ENCODE results near the gene MAPK4.

The MAPK4 gene

GRCh38 chr18:50726960-50727589 is 167.2 kb downstream of the MAPK4 start:
- DNase-seq: no peak

DNA sequence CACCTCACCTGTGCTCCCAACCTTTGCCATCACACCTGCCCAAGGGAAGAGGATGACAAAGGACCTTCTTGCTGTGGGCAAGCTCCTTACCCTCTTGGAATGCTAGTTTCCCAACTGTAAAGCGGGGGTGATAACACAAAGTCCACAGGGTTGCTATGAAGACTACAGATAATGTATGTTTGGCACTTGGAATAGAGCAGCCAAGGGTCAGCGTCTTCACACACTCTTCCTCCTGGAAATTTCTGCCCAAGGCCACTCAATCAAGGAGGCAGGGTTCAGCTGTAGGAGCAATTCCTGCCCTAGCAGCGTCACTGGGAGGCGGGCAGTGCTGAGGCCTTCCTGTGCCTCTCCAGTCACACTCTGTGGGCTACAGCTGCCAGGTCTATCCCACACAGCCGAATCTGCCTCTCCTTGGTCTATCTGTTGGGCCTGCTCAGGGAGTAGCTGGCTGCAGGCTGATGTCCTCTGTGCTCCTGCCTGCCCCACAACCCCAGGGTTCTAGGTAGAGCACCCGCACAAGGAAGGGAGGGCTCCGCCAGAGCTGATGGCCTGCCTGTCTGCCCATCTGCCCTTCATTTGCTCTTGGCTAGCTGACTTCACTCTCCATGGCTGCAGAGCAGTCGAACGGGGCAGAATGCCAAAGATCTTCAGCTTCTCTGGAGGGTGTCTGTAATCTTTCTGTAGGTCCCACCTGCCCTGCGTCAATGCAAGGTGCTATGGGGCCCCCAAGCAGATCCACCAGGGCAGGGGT is 168.0 kb downstream of the MAPK4 start:
- DNase-seq: no peak

GRCh38 chr18:50729376-50729775 is 169.5 kb downstream of the MAPK4 start:
- no peak for DNase-seq

- DNase-seq: no peak
These were observed 170.1 kb downstream of the MAPK4 start for GRCh38 chr18:50729986-50730385.

DNA sequence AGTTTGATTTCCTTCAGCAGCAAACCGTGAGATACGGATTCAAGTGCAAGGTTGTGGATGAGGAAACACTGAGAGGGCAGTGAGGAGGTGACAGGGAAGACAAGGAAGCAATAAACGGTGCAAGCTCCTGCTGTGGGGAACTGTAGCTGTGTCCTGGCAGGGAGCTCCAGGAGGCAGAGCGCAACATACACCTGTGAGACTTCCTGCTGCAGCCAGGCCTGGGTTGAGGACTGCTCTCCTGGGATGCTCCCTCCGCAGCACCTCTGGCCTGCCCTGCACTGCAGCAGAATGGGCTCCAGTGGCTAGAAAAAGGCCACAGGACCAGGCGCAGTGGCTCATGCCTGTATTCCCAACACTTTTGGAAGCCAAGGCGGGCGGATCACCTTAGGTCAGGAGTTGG is 174.5 kb downstream of the MAPK4 start:
- DNase-seq: no peak

DNA sequence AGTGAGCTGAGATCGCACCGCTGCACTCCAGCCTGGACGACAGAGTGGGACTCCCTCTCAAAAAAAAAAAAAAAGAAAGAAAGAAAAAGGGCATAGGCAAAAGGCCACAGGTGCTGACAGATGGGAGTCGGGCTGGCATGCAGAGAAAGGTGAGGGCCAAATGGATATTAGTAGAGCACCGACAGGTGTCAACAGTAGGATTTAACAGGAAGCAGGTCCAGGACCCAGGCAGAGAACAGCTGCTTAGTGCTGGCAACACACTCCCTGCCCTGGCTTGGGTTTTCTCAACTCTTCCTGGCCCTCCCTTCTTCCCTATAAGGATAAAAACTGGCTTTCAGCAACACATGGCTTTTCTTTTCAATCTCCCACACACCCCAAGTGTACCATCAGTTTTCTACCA is 175.0 kb downstream of the MAPK4 start:
- DNase-seq: no peak

DNA sequence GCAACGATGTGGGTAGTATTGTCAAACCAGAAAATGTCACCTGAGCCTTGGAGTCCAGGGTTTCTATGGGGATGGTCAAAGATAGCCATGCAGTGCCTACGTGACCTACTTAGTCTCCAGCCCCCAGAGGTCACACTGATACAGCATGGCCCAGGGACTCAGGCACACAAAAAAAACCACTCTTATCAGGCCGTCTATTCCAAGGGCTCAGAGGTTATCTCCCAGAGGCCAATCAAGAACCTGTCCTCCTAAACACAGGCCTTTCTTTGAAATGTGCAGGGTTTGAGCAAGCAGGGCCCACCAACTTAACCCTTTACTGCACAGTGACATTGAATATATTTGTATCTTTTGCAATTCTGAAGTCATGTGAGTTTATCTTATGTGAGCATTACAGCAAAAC is 177.2 kb downstream of the MAPK4 start:
- DNase-seq: no peak

DNA sequence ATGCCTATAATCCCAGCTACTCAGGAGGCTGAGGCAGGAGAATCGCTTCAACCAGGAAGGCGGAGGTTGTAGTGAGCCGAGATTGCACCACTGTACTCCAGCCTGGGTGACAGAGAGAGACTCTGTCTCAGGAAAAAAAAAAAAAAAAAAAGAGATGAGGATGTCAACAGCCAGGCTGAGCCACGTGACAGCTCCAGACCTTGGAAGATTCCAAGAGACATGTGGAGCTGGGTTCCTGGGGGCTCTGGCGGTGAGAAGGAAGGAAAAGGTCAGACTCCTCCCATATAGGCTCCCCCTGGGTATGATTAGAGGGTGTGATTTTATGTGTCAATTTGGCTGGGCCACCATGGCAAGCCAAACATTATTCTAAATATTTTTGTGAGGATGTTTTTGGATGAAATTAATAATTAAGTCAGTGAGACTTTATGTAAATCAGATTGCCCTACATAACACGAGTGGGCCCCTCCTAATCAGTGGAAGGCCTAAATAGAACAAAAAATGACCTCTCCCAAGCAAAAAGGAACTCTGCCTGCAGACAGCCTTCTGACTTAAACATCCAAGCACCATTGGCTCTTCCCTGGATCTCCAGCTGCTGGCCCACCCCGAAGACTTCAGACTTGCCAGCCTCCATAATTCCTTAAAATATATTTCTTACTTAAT is 178.3 kb downstream of the MAPK4 start:
- DNase-seq: no peak

- no peak for DNase-seq
These were observed 183.1 kb downstream of the MAPK4 start for GRCh38 chr18:50742952-50743351.

- no peak for DNase-seq
These were observed 184.4 kb downstream of the MAPK4 start for GRCh38 chr18:50744253-50744652.

DNA sequence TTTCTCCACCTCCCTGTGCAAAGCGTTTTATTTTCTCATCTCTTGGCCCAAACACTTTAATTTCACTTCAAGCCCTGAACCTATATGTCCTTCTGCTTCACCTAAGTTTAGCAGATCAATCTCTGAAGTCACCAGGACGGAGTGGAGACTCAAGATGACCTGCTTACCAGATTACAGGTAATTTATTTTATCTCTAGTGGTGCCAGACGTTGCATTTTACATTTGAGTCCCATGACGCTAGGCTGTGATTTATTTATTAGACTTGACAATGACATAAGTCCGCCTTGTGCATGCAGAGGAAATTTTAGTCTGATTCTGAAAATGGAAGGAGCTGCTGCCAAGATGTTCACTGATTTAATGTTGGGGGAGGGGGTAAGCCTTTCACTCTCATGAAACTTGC is 186.1 kb downstream of the MAPK4 start:
- DNase-seq: no peak

GRCh38 chr18:50747849-50748242 is 188.0 kb downstream of the MAPK4 start:
- DNase-seq: no peak

DNA sequence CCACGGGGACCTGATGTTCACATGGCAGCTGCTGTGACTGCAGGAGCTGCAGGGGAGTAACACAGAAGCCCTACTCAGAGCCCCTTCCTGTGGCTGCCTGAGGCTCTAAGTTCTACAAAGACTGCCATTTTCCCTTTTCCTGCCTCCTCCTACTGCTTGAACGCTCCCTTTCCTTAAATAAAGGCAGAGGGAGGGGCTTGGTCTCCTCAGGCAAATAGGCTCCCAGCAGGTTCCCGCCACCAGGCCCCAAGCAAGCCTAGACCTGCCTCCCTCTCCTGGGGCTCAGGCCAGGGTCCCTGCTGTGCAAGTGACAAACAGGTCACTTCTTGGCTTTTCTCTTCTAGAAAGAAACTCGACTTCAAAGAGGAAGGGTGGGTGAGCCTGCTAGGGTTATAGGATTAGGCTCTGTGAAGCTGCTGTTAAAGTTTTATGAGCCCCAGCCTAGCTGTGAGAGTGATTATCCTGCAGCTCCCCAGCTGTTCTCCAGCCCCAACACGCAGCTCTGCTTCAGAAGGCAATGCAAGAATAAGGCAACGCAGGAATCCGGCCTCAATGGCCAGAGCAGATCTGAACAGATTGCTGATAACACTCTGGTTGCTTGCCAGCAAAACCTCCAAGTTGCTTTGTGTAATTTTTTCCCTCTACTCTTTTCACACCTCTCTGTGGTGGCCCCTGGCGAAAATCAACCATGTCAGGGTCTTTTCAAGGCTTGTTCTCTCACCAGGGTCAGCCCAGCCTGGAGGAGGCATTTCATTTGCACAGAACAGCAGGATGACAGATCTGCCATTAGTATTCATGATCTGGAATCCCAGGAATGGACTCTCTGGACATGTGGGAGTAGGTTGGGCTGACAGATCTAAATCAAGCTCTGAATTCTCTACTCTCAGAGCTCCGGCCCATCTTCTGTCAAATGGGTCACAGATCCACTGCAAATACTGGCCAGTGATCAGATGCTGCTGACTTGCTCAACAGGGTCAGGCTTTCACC is 188.6 kb downstream of the MAPK4 start:
- no peak for DNase-seq

DNA sequence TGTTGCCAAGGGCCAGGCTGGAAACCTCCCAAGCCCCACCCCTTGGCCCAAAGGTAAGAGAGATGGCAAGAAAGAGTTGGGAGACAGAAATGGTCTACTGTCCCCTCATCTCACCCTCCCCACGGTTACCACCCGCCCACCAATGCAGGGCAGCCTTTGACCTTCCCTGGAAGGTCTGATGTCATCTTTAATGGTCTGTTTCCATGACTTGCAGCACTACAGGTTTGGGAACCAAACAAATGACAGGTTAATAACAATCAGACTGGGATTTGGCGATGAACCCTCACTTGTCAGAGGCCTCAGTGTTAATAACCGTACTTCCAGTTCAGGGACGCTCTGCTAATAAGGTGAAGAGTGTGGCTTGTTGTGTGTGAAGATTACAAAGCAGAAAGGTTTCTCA is 189.5 kb downstream of the MAPK4 start:
- DNase-seq: no peak

GRCh38 chr18:50749945-50750344 is 190.1 kb downstream of the MAPK4 start:
- DNase-seq: no peak

- no peak for DNase-seq
These were observed 190.7 kb downstream of the MAPK4 start for GRCh38 chr18:50750546-50750945.

DNA sequence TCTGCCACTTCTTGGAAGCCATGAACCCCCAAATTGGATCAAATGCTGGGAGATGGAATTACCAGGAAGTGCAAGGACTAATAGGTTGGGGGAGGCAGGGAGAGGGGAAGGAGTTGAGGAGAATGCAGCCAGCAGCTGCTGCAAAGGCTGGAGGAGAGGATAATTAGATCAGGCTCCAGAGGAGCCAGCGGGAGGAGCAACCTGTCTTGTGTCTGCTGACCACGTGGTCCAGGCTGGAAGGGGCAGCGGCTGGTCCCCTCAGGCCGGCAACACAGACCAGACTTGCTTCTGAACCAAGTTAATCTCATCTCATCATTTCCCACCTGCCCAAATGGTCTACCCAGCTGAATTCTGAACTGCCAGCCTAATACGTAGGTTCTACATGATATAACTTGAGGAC is 191.6 kb downstream of the MAPK4 start:
- DNase-seq: no peak

- no peak for DNase-seq
These were observed 192.1 kb downstream of the MAPK4 start for GRCh38 chr18:50751947-50752346.

DNA sequence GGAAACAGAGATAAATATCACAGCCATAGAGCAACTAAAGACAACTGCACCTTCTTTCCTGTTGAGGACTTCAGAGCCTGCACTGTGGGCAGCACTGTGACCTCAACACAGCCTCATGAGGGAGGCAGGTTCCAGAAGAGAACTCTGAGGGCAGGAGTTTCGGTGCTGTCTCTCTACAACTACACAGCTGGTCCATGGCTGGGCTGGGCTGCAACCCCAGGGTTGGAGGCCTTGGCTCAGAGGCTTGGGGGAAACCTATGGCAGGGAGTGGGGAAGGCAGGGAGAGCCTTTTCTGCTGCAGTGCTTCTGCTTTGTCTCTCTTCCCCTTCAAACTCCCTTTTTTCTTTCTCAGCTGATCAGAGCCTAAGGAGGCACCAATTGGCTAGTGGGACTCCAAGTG is 193.4 kb downstream of the MAPK4 start:
- DNase-seq: no peak

GRCh38 chr18:50754297-50754696 is 194.4 kb downstream of the MAPK4 start:
- no peak for DNase-seq

GRCh38 chr18:50757358-50757757 is 197.5 kb downstream of the MAPK4 start:
- no peak for DNase-seq

GRCh38 chr18:50769463-50769862 is 209.6 kb downstream of the MAPK4 start:
- DNase-seq: no peak

DNA sequence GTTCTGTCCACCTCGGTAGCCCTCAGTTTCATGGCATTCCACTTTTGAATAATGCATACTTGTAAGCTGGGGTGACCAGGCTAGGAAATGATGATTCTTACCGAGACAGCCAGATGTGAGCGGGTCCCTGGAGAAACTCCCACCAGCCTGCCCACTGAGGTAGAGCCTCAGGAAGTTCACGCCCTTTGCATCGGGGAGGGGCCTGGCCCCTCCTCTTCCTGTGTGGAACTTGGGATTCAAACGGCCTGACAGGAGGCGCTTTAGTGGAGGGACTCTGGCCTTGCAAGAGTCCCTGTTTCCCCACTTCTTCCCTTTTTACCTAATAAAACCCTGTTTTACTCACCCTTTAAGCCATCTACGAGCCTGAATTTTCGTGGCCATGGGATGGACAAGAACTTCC is 215.3 kb downstream of the MAPK4 start:
- DNase-seq: no peak

Data from activated effector memory CD4-positive, alpha-beta T cell treated with anti-CD3 and anti-CD28 coated beads, Interleukin-2, amount 50 U/mL, for 16 hours (primary cell).